ENCODE data around the gene ROR2.

ROR2 gene

GRCh38 chr9:91768507-91768906, 181.5 kb downstream of the ROR2 start:
- no peak for DNase-seq

- DNase-seq: no peak
These were observed 183.5 kb downstream of the ROR2 start for GRCh38 chr9:91766315-91767069.

GRCh38 chr9:91765296-91765695, 184.7 kb downstream of the ROR2 start:
- DNase-seq: no peak

- no peak for DNase-seq
These were observed 185.4 kb downstream of the ROR2 start for GRCh38 chr9:91764661-91765060.

- no peak for DNase-seq
These were observed 188.7 kb downstream of the ROR2 start for GRCh38 chr9:91761362-91761761.

- DNase-seq: no peak
These were observed 189.1 kb downstream of the ROR2 start for GRCh38 chr9:91760906-91761305.

- no peak for DNase-seq
These were observed 191.5 kb downstream of the ROR2 start for GRCh38 chr9:91758491-91758981.

GRCh38 chr9:91757782-91758181, 192.2 kb downstream of the ROR2 start:
- DNase-seq: no peak

GRCh38 chr9:91756510-91756780, 193.6 kb downstream of the ROR2 start:
- DNase-seq: no peak

- no peak for DNase-seq
These were observed 194.1 kb downstream of the ROR2 start for GRCh38 chr9:91755761-91756509.

- DNase-seq: no peak
These were observed 196.3 kb downstream of the ROR2 start for GRCh38 chr9:91753711-91754110.

- DNase-seq: no peak
These were observed 198.1 kb downstream of the ROR2 start for GRCh38 chr9:91751922-91752321.

GRCh38 chr9:91750343-91750742, 199.7 kb downstream of the ROR2 start:
- no peak for DNase-seq

GRCh38 chr9:91746904-91747303, 203.1 kb downstream of the ROR2 start:
- DNase-seq: no peak

- no peak for DNase-seq
These were observed 203.7 kb downstream of the ROR2 start for GRCh38 chr9:91746357-91746756.

- no peak for DNase-seq
These were observed 205.9 kb downstream of the ROR2 start for GRCh38 chr9:91744114-91744513.

- DNase-seq: no peak
These were observed 208.5 kb downstream of the ROR2 start for GRCh38 chr9:91741522-91741921.

GRCh38 chr9:91740701-91741100, 209.3 kb downstream of the ROR2 start:
- no peak for DNase-seq

- DNase-seq: no peak
These were observed 213.0 kb downstream of the ROR2 start for GRCh38 chr9:91736898-91737601.

- no peak for DNase-seq
These were observed 213.7 kb downstream of the ROR2 start for GRCh38 chr9:91736311-91736710.

GRCh38 chr9:91735049-91735448, 215.0 kb downstream of the ROR2 start:
- DNase-seq: no peak

GRCh38 chr9:91734371-91734981, 215.6 kb downstream of the ROR2 start:
- no peak for DNase-seq

GRCh38 chr9:91733006-91733624, 216.9 kb downstream of the ROR2 start:
- DNase-seq: no peak
